GM19240 (cell line): ENCODE data around the gene KDM1A.
"Not testable (repeated sequence)": the region's sequence is repeated elsewhere in the genome, so short reads cannot be mapped to it uniquely, and the experiment has no call there.

ENCODE experiments used
- DNase-seq: peaks from one replicate; pipeline ENCODE4 v3.0.0; 2011; ENCODE audit warnings: low spot score; ENCODE audit not compliant: insufficient read length

KDM1A gene

DNA sequence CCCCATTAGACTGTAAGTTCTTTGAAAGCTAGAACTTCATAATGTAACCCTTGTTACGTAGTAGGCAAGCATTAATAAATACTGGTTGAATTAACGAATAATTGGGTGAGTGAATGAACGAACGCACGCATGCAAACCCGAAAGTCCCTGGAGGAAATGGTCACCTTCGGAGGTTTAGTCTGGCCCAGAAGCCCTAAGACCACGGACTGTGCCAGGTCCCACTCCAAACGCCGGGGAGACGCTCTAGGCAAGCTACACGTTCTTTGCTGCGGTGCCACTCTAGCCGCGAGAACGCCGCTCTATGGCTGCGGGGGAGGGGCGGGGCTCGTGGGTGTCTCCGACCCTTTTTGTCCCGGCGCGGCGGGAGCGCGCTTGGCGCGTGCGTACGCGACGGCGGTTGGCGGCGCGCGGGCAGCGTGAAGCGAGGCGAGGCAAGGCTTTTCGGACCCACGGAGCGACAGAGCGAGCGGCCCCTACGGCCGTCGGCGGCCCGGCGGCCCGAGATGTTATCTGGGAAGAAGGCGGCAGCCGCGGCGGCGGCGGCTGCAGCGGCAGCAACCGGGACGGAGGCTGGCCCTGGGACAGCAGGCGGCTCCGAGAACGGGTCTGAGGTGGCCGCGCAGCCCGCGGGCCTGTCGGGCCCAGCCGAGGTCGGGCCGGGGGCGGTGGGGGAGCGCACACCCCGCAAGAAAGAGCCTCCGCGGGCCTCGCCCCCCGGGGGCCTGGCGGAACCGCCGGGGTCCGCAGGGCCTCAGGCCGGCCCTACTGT lies at the start of gene KDM1A:
TSS of gene KDM1A (plus strand) at position 375 of the 769 bp plus-strand sequence. CDS start at position 504, 129 bp downstream.
- peak; percentile 87 for DNase-seq

DNA sequence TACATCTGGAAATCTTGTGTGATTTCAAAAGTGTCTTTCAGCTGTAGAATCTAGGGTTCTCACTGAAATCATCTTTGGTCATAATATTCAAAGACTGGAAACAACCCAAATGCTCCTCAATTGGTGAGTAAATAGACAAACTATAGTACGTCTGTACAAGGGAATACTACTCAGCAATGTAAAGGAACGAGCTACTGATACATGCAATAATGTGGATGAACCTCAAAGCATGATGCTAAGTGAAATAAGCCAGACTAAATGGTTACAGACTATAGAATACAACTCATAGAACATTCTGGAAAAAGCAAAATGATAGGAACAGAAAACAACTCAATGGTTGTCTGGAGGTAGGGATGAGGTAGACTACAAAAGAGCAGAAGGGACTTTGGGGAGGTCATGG lies 49.2 kb upstream of the KDM1A start:
- no peak for DNase-seq

DNA sequence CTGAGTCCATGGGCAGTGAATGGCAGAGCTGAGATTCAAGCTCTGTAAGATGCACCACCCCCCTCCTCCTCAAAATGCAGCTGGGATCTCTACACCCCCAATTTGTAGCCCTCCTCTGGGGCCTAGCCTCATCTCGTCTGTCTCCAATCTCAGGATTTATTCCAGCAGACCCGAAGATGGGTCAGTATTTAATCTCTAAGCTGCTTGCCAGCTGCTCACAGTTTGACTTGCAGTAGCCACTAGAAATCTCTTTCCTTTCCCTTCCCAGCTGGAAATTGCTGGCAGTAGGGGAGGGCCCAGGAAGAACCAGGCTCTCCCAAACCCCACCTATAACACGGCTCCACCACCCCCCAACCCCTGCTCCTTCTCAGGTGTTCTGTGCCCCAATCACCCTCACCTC lies 48.1 kb upstream of the KDM1A start:
- no peak for DNase-seq

DNA sequence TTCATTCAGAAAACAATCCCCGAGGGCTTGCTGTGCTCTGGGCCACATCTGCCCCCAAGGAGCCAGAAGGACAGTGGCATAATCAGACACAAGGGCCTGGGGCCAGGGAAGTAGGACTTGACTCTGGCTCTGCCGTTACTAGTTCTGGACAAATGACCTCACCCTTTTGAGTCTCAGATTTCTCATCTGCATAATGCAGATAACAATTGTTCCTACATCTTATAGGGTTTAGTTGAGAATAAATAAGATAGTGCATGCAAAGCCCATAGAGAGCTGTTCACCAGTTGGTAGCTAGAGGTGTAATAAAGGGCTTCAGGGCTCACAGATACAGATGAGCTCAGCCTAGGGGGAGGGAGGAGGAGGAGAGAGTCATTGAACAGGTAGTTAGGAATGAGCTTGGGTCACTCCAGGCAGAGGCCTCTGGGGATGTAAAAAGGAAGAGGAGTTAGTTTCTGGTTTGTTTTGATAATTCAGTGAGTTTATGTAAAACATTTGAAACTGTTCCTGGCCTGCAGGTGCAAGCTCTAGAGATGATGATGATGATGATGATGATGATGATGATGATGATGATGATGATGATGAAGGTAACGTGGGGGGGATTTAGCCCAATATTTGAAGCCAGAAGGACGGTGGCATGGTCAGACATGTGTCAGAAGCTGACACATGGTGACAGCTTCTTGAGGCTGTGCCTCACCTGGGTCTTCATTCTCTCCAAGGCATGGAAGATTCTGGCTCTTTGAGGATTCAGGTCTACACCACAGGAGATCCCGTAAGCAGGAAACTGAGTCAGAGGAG lies 47.5 kb upstream of the KDM1A start:
- no peak for DNase-seq

DNA sequence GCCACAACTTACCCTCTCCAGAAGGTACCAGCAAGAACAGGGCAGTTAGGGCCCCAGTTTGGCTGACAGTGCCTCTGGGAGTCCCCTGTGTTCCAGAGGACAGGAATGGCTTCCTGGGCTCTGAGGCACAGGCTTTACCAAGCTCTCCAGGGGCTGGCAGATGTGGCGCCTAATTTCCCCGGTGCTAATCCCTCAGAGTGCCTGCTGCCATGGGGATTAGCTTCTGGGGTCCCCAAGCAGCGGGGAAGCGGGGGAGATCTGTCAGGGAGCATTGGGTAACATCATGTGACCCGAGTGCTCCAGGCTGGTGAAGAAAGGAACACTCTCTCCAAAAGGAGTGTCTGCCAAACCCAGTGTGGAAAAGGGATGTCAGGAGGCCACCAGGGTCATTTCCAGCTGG lies 46.5 kb upstream of the KDM1A start, which contains the start of gene LACTBL1:
TSS of gene LACTBL1 (minus strand) at position 107 of the 400 bp plus-strand sequence. CDS start 550 bp downstream, outside the sequence.
- no peak for DNase-seq

DNA sequence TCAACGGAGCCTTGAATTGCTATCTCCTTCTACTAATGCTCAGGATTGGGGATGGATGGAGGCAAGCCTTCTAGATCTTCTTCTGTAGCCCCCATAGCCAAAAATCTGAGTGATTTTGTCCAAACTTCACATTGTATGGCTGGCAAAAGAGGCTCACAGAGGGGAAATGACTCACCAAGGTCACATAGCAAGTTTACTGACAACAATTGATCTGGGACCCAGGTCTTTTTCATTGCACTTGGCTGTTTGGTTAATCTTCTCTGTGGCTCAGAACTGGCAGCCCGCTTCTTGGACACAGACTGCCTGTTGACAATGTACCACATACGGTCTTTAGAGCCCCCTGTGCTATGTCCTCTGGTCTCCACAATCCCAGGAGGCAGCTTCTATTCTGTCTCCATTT lies 43.6 kb upstream of the KDM1A start:
- no peak for DNase-seq

DNA sequence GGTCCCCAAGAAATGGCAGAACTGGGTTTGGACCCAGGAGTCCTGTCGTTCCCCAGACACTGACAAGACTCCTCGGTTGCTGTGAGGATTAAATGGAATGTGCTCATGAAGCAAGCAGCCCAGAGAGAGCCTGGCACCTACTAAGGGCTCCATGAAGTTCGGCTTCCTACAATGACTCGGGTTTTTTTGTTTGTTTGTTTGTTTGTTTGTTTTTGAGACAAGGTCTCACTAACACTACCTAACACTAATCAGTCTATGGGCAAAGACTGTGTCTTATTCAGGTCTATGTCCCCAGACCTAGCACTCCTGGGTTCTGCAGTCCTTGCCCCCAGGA lies 43.2 kb upstream of the KDM1A start:
- DNase-seq, result no peak

DNA sequence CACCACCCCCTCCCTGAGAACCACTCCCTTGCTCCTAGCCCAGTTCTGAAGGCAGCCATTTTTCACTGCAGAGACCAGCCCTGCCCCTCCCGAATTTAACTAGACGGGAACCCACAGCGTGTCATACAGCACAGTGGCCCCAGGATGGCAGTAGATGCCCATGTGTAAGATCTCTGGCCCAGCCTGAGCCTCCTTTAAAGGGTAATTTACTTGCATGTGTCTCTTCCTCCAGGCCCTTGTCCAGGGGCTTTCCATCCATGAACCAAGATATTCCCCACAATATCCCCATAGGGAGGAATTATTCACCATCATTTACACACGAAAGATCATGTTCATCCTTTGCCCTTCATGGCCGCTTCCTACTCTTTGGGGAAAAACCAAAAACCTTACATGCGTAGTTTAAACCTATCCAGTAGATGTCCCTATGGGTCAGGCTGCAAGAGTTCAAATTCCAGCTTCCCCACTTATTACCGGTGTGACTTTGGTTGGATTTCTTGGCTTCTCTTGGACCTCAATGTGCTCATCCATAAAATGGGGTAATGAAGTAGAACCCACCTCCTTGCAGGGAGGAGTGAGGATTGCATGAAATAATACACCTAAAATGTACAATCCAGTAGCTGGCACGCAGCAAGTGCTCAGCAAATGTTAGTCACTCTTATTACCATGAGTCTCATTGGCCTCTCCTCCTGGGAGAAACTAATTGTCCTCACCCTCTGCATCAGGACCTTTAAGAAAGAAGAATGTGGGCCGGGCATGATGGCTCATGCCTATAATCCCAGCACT lies 42.6 kb upstream of the KDM1A start:
- DNase-seq, result peak; percentile 74

DNA sequence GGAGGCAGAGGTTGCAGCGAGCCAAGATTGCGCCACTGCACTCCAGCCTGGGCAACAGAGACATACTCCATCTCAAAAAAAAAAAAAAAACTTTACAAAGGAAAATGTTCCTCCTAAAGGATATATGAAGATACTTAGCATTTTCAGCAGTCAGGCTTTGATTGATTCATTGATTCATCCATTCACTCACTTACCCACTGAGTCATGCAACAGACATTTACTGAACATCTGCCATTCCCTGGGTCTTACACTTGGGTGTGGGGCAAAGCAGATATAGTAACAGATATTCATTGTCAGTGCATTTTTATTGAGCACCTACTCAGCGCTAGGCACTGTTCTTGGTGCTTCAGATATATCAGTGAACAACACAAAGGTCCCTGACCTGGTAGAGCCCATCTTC lies 41.0 kb upstream of the KDM1A start:
- no peak for DNase-seq

DNA sequence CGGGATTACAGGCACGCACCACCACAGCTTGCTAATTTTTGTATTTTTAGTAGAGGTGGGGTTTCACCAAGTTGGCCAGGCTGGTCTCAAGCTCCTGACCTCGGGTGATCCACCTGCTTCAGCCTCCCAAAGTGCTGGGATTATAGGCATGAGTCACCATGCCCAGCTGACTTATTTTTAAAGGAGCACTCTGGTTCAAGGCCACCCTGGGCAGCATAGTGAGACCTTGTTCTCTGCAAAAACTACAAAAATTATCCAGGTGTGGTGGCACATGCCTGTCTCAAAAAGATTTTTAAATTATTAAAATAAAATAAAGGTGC lies 38.8 kb upstream of the KDM1A start:
- DNase-seq, result not testable (repeated sequence)

DNA sequence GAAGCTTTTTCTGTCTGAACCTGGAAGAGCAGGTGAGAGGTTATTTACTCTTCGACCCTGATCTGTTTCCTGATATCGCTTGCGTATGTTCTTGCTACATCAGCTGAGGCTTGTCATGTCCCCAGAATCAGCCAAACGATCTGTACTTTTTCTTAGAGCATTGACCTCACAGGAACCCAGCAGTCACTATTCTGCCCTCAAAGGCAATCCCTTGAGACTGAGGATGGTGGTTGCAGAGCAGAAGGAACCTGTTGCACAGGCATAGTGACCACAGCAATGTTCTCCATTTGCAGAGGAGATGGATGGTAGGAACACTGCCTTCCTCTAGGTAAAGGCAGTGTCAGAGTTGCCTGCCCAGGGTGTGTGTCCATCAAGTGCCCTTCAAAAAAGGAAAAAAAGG lies 35.3 kb upstream of the KDM1A start:
- no peak for DNase-seq

DNA sequence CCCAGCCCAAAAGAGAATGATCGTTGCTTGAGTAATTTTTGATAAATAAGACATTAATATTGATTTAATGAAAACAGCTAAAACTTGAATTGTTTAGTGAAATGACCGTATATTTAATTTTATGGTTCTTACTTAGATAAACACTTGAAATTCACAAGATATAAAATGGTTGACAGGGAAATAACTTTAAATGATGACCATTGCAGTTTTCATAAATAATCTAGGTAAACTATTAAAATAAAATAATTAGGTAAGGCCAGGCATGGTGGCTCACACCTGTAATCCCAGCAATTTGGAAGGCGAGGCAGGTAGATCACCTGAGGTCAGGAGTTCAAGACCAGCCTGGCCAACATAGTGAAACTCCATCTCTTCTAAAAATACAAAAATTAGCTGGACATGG lies 26.9 kb upstream of the KDM1A start:
- DNase-seq, result not testable (repeated sequence)

DNA sequence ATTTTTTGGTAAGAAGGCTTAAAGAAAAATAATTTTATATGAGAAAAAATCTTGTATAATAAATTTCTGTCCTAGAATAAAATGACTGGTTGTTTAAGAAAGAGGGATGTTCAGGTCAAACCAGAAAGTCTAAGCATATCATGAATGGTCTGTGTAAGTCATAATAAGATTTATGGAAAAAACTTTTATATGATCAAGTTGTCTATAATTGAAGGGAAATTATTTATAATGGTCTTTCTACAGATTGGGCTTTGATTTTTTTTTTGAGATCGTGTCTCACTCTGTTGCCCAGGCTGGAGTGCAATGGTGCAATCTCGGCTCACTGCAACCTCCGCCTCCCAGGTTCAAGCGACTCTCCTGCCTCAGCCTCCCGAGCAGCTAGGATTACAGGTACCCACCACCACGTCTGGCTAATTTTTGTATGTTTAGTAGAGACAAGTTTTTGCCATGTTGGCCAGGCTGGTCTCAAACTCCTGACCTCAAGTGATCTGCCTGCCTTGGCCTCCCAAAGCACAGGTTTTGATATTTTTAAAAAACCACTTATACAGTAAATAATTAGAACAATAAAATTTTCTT lies 26.0 kb upstream of the KDM1A start:
- not testable (repeated sequence) for DNase-seq

DNA sequence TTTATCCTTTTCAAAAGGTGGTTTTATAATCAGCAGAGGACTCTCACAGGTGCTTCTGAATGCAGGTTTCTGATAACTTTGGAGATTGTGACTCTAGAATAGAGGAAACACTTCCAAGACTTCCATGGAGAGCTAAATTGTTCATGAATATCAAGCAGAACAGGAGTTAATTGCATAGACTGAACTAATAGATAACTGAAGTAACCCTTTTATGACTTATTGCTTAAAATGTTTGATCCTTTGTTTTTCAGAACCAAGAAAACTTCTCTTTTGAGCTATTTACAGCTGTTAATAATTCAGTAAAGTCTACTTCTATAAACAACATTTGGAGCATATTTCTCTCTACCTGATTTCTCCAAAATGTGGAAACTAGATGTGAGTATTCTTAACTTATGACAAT lies 23.5 kb upstream of the KDM1A start:
- DNase-seq, result no peak

DNA sequence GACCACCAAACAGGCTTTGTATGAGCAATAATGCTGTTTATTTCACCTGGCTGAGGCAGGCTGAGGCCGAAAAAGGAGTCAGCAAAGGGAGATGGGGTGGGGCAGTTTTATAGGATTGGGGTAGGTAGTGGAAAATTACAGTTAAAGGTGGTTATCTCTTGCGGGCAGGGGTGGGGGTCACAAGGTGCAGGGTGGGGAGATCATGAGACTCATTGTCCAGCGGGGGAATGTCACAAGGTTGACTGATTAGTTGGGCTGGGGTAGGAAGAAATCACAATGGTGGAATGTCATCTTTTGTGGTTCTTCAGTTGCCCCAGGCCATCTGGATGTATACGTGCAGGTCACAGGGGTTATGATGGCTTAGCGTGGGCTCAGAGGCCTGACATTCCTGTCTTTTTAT lies 21.7 kb upstream of the KDM1A start:
- not testable (repeated sequence) for DNase-seq

DNA sequence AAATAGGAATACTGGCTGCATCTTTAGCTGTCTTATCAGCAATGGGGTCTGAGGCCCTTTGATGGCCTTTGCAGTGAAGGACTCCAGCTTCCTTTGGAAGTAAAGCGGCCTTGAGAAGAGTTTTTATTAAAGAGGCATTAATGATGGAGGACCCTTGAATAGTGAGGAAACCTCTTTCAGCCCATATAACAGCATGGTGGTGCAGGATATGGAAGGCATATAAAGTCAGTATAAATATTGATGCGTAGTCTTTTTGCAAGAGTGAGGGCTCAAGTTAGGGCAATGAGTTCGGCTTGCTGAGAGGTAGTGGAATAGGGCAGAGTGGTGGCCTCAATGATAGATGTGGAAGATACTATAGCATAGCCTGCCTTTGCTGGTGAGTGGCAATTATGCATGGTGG lies 19.1 kb upstream of the KDM1A start:
- not testable (repeated sequence) for DNase-seq

DNA sequence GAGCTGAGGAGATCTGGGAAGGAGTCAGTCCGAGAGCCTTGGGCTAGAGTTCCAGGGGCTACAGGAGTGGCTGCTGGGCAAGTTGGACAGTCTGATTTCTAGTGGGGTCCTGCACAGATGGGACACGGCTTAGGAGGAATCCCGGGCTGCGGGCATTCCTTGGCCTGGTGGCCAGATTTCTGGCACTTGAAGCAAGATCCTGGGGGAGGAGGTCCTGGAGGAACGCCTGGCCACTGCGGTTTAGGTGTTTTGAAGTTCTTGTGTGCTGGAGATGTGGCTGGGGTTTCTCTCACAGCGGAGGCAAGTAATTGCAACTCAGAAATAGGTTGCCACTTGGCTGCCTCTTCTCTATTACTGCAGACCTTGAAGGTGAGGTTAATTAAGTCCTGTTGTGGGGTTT lies 17.1 kb upstream of the KDM1A start:
- DNase-seq, result not testable (repeated sequence)

DNA sequence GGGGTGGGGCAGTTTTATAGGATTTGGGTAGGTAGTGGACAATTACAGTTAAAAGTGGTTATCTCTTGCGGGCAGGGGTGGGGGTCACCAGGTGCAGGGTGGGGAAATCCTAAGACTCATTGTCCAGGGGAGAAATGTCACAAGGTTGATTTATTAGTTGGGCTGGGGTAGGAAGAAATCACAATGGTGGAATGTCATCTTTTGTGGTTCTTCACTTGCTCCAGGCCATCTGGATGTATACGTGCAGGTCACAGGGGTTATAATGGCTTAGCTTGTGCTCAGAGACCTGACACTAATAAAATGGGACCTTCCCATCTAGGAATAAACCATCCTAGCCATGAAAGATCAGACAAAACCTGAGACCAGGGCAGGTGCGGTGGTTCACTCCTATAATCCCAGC lies 15.2 kb upstream of the KDM1A start:
- DNase-seq, result no peak

DNA sequence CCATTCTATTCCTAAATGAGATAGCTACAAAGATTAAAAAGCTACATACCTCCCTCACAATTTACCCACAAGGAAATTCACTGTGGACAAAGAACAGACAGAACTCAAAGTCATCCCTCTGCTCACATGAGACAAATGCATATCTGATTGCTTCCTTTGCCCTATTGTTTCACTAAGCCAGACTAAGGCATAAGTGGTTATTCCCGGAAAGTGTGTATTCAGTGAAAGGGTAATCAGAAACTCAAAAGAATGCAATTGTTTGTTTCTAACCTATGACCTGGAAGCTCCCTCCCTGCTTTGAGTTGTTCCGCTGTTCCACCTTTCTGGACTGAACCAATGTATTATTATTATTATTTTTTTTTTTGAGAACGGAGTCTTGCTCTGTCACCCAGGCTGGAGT lies 14.5 kb upstream of the KDM1A start:
- not testable (repeated sequence) for DNase-seq

DNA sequence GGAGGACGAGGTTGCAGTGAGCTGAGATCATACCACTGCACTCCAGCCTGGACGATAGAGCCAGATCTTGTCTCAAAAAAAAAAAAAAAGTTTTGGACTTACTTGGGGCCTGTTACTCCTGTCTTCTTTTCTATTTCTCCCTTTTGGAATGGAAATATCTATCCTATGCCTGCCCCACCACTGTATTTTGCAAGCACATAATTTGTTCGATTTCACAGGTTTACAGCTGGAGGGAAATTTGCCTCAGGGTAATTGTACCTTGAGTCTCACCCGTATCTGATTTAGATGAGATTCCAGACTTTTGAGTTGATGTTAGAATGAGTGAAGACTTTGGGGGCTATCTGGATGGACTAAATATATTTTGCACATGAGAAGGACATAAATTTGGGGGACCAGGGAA lies 12.2 kb upstream of the KDM1A start:
- no peak for DNase-seq

DNA sequence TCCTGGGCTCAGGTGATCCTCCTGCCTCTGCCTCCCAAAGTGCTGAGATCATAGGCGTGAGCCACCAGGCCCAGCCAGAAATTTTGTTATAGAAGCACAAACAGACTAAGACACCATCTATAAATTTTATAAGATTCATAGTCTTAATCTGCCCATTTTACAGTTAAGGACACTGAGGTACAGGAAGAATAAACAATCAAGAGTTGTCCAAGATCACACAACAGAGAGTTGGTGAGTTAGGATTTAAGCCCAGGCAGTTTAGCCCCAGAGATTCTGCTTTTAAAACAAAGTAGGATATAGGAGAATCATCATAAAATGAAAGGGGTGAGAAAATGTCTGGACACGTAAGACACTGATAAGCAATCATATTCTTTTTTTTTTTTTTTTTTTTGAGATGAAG lies 10.4 kb upstream of the KDM1A start:
- DNase-seq, result no peak

DNA sequence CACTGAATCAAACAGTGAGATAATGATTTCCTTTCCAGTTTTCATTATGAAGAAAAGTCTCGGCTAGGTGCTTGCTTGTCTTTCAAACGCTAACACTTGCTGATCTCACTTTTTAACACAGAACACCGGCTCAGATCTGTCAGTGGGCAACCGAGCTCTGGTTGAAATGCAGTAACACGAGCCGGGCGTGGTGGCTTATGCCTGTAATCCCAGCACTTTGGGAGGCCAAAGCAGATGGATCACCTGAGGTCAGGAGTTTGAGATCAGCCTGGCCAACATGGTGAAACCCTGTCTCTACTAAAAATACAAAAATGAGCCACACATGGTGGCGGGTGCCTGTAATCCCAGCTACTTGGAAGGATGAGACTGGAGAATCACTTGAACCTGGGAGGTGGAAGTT lies 9.2 kb upstream of the KDM1A start:
- not testable (repeated sequence) for DNase-seq
